ENCODE measurements around the gene PIP4K2C.

GRCh38 chr12:57609101-57609780, 18.2 kb downstream of the PIP4K2C start:
- TF ChIP-seq REST (IDR thresholded peaks at IDR 0.05; ENCODE audit: insufficient read depth in 1 of 2, low read depth in 2 of 2, low read length in 2 of 2) (no peak), POLR2AphosphoS5 (IDR thresholded peaks at IDR 0.05; ENCODE audit: low read depth, low read length) (no peak), TAF1 (IDR thresholded peaks at IDR 0.05; ENCODE audit: borderline replicate concordance, insufficient read depth, low read length) (no peak), SIN3A (IDR thresholded peaks at IDR 0.05; ENCODE audit: borderline replicate concordance, insufficient read depth, low read length) (no peak)
